ENCODE measurements around the gene AP5Z1.

The AP5Z1 gene

DNA sequence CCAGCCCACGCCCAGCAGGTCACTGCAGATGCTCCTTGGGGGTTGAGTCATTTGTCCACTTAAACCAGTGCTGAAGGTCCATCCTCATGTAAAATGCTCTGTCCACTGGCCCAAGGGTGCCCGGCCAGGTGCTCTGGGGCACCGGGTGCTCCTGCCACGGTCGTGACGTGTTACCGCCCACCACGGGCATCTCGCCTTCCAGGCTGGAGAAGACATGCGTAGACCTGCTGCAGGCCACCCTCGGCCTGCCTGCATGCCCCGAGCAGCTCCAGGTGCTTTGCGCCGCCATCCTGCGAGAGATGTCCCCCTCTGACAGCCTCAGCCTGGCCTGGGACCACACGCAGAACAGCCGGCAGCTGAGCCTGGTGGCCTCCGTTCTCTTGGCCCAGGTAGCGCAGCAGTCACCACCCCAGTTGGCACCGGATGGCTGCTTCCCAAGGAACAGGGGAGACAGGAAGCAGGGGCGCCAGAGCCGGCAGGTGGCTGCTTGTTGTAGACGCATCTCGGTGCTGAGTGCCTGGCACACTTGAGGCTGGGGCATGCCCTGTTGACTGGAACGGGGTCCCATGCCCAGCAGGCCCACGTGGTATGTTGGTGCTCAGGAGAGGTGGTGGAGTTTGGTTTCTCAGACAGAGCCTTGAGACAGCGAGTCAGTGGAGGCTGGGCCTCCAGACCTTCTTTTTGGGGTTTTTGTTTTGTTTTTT is 6.1 kb downstream of the AP5Z1 start:
- POLR2A ChIA-PET (ENCODE audit: low non-redundant PET): no interaction called here
- no peak for DNase-seq (ENCODE audit: low spot score)
- CTCF ChIA-PET: interaction anchor here (1.0 kb wide), 1 partner anchor 10 kb away, joined by 3 read pairs; no protein-coding TSS in a partner anchor

DNA sequence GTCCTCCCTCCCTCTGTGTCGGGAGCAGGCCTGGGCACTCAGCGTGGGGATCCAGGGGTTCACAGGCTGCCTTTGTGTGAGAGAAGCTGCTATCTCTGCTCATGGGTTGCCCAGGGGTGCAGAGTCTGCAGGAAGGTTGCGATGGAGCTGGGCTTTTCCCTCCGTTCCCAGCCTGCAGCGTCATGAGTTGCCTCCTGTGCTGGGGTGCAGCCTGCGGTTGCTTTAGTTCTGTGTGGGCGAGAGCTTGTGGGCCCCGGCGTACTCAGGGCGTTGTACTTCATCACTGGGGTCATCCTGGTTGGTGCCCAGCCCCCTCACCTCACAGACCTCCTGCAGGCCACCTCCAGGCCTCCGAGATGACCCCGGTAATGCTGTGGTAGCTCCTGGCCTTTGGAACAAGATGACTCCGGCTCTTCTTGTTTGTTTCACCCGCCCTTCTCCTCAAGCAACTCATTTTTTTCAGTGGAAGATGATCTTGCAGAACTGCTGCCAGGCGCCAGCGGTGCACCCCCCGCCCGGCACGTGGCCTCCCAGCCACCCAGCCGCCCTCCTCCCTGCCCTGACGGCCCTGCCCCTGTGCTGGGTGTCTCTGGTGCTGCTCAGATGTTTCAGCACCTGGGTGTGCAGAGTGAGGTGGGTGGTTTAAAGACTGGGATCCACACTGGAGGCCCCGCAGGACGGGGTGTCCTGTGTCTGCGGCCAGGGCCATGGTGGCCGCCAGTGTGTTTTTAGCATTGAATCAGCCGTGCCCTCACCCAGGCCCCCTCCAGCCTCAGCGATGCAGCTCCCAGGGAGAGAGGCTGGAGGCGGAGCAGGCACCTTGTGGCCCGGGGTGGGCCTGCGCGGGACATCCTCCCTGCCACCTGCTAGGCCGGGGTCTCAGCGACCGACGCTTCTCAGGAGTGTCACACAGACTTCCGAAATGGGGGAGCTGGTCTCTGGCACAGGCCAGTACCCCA is 7.2 kb downstream of the AP5Z1 start:
- TF ChIP-seq, protein P1, sequence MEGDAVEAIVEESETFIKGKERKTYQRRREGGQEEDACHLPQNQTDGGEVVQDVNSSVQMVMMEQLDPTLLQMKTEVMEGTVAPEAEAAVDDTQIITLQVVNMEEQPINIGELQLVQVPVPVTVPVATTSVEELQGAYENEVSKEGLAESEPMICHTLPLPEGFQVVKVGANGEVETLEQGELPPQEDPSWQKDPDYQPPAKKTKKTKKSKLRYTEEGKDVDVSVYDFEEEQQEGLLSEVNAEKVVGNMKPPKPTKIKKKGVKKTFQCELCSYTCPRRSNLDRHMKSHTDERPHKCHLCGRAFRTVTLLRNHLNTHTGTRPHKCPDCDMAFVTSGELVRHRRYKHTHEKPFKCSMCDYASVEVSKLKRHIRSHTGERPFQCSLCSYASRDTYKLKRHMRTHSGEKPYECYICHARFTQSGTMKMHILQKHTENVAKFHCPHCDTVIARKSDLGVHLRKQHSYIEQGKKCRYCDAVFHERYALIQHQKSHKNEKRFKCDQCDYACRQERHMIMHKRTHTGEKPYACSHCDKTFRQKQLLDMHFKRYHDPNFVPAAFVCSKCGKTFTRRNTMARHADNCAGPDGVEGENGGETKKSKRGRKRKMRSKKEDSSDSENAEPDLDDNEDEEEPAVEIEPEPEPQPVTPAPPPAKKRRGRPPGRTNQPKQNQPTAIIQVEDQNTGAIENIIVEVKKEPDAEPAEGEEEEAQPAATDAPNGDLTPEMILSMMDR (conservative IDR thresholded peaks at IDR 0.05; ENCODE audit: low read depth): no peak
- DNase-seq (ENCODE audit: low spot score): no peak
- ChIA-PET CTCF (no interaction called here), POLR2A (ENCODE audit: low non-redundant PET) (no interaction called here)
- H3K27ac ChIP-seq: no peak overlapping the region

More for the DNA sequence above, 6.1 kb downstream of the AP5Z1 start:
- TF ChIP-seq, protein P1 (conservative IDR thresholded peaks at IDR 0.05; ENCODE audit: low read depth): no peak
- 0 out of 2 replicates have a peak overlapping the region, but pooled peaks have one; percentile 2 for H3K27ac ChIP-seq

DNA sequence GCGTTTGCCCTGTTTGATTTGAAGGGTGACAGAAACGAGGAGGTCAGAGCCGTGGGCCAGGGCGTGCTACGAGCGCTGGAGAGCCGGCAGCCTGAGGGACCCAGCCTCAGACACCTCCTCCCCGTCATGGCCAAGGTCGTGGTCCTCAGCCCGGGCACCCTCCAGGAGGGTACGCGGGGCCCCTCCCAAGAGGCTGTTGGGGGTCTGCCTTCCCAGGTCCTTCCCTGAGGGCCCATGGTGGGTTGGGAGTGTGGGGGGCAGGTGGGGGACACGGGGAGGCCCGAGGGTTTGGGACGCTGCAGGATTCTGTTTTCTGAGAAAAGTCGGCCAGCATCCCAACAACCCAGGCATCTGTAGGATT is 7.8 kb downstream of the AP5Z1 start:
- TF ChIP-seq, protein P1 (conservative IDR thresholded peaks at IDR 0.05; ENCODE audit: low read depth): no peak
- CTCF ChIA-PET: no interaction called here
- POLR2A ChIA-PET (ENCODE audit: low non-redundant PET): no interaction called here
- H3K27ac ChIP-seq: no peak overlapping the region
- no peak for DNase-seq (ENCODE audit: low spot score)

DNA sequence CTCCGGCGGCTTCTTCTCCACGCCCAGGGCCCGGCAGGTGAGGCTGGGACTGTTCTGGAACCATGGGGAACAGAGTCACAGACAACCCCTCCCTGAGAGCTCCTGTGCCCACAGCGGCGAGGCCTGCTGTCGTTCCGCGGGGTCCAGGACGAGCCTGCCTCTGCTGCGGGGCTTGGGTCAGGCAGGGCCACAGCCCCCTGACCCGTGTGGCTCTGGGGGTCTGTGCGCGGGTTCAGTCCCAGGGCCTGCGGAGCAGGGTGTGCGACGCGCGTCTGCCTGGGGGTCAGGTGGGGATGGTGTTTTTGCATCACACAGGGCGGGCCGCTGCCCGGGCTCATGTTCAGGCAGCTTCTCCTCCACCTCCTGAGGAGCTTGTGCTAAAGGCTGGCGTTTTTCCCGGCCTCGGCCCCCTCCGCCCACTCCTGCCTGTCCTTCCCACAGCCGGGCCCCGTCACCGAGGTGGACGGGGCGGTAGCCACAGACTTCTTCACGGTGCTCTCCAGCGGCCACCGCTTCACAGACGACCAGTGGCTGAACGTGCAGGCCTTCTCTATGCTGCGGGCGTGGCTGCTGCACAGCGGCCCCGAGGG is 8.4 kb downstream of the AP5Z1 start:
- no peak for DNase-seq (ENCODE audit: low spot score)
- POLR2A ChIA-PET (ENCODE audit: low non-redundant PET): interaction anchor here (0.5 to 0.7 kb wide), 2 partner anchors 9 to 88 kb away, joined by 3 read pairs; no protein-coding TSS in a partner anchor
- no peak overlapping the region for H3K27ac ChIP-seq

DNA sequence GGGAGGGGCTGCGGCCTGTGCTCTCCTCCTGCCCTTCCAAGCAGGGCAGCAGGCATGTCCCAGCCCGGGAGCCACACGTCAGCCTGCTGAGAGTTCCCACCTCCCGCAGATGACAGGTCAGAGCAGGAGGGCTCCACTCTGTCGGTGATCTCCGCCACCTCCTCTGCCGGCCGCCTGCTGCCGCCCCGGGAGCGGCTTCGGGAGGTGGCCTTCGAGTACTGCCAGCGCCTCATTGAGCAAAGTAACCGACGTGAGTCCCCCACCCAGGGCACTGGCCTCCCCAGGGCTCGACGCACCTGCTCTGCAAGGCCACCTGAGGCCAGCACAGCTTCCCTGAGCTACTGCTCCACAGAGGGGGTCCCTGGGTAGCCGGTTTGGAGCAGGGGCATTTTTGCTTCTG is 9.4 kb downstream of the AP5Z1 start:
- CTCF ChIA-PET: no interaction called here
- DNase-seq (ENCODE audit: low spot score): no peak
- TF ChIP-seq, protein P1 (conservative IDR thresholded peaks at IDR 0.05; ENCODE audit: low read depth): no peak
- POLR2A ChIA-PET (ENCODE audit: low non-redundant PET): no interaction called here
- no peak overlapping the region for H3K27ac ChIP-seq

More for the DNA sequence above, 8.4 kb downstream of the AP5Z1 start:
- TF ChIP-seq, protein P1 (conservative IDR thresholded peaks at IDR 0.05; ENCODE audit: low read depth): no peak
- CTCF ChIA-PET: no interaction called here

DNA sequence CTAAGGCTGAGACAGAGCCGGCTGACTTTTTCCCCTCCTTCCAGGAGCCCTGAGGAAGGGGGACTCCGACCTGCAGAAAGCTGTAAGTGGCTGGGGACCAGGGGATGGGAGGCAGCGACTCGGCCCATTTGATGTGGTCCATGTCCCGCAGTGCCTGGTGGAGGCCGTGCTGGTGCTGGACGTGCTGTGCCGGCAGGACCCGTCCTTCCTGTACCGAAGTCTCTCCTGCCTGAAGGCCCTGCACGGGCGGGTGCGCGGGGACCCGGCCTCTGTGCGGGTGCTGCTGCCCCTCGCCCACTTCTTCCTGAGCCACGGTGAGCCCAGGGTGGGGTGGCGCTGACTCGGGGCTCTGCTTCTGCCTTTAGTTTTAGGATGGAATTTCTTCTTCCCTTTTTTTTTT is 9.9 kb downstream of the AP5Z1 start:
- no peak overlapping the region for H3K27ac ChIP-seq
- TF ChIP-seq, protein P1 (conservative IDR thresholded peaks at IDR 0.05; ENCODE audit: low read depth): no peak
- ChIA-PET CTCF (no interaction called here), POLR2A (ENCODE audit: low non-redundant PET) (no interaction called here)
- DNase-seq (ENCODE audit: low spot score): no peak
